ENCODE measurements around the gene C19orf73.
"Not testable (repeated sequence)": the region's sequence is repeated elsewhere in the genome, so short reads cannot be mapped to it uniquely, and the experiment has no call there.

The C19orf73 gene

DNA sequence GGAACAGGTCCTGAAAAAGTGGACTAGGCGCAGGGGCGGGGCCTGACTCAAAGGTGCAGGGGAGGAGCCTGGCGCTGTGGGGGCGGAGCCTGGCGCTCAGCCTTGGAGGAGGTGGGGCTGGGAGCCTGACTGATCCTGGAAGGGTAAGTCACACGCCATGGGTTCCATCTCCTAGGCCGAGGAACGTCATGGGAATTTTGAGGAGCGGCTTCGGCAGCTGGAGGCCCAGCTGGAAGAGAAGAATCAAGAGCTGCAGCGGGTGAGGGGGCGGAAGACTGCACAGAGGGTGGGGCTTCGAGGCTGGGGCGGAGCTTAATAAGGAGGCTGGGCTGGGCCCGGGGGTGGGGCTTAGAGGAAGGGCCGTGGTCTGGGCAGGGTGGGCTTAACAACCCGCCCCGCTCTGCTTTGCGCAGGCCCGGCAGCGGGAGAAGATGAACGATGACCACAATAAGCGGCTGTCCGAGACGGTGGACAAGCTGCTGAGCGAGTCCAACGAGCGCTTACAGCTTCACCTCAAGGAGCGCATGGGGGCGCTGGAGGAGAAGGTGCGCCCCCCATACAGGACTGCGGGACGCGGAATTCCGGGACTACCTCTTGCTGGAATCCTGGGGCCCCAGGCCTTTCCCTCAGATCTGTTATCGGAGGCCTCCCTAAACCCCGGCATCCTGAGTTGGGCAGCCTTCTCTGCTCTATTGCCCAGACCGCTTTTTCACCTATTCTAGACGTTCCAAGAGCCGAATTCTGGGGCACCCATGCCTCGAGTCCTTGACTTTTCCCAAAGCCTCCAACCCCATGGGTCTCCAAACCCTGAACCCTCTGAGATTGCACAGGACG is 14.9 kb upstream of the C19orf73 start:
- no peaks in the 10 kb centered on the region for H3K9me3 Mint-ChIP-seq
- ATAC-seq (peak; percentile 74), DNase-seq (ENCODE audit: low spot score in 2 of 2) (peak in 1 of 2 donors; percentile 72)
- peaks cover 29% of the 10 kb centered on the region for H3K4me1 Mint-ChIP-seq
- no peak overlapping the region for H3K27ac Mint-ChIP-seq
- H3K36me3 Mint-ChIP-seq = peaks cover 6% of the 10 kb centered on the region
- peak overlapping the region; percentile 65 for H3K4me3 Mint-ChIP-seq

DNA sequence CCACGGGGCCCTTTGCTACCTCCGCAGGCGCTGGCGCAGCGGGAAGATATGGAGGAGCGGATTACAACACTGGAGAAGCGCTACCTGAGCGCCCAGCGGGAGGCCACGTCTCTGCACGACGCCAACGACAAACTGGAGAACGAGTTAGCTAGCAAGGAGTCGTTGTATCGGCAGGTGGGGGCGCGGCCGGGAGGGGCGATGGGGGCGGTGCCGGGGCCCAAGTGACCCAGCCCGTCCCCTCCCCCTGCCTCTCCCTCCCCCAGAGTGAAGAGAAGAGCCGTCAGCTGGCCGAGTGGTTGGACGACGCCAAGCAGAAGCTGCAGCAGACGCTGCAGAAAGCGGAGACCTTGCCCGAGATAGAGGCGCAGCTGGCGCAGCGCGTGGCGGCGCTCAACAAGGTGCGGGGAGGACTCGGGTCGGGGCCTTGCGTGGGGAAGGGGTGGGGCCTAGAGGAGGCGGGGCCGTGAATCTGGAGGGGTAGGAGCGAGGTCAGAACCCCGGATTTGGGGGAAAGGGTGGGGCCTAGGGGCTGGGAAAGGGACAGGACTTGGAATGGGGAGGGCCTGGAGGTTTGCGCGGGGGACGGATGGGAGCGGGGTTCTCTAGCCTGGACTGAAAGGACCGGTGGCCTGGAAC is 14.1 kb upstream of the C19orf73 start:
- Mint-ChIP-seq H3K4me3 (peak overlapping the region; percentile 65), H3K27ac (no peak overlapping the region), H3K36me3 (peaks cover 10% of the 10 kb centered on the region), H3K9me3 (no peaks in the 10 kb centered on the region), H3K4me1 (peaks cover 36% of the 10 kb centered on the region)
- ATAC-seq (peak; percentile 47), DNase-seq (ENCODE audit: low spot score in 2 of 2) (no peak)

DNA sequence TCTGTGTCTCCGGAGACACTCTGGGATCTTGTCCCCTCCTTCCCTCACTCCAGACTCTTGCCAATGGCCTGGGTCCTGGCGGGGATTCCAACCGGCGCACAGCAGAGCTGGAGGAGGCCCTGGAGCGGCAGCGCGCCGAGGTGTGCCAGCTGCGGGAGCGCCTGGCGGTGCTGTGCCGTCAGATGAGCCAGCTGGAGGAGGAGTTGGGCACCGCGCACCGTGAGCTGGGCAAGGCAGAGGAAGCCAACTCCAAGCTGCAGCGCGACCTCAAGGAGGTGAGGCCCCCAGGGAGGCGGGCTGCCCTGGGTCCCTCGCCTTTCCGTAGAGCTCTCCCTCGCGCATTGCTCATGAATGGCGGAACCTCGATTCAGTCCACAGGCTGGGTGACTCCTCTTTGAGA is 11.4 kb upstream of the C19orf73 start:
- DNase-seq (ENCODE audit: low spot score in 2 of 2) = no peak
- H3K9me3 Mint-ChIP-seq = no peaks in the 10 kb centered on the region
- H3K36me3 Mint-ChIP-seq = peaks cover 12% of the 10 kb centered on the region
- H3K27ac Mint-ChIP-seq = no peak overlapping the region
- H3K4me1 Mint-ChIP-seq = peaks cover 41% of the 10 kb centered on the region
- H3K4me3 Mint-ChIP-seq = no peak overlapping the region
- no peak for ATAC-seq

DNA sequence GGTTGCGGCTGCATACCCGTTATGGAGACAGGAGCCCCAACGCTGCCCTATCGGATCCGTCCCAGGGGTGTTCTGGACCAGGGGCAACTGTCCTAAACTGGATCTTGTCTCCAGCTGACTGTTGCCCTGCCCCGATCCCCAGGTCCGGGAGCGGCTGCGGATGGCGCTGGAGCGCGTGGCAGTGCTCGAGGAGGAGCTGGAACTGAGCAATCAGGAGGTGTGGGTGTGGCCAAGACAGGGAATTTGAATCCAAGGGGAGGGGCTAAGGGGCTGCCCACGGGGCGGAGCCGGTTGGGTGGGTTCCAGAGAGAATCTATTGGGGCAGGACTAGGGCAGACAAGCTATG is 10.3 kb upstream of the C19orf73 start:
- ATAC-seq = no peak
- Mint-ChIP-seq H3K36me3 (peaks cover 7% of the 10 kb centered on the region), H3K4me1 (peaks cover 34% of the 10 kb centered on the region), H3K9me3 (no peaks in the 10 kb centered on the region), H3K27ac (no peak overlapping the region), H3K4me3 (peak overlapping the region; percentile 71)
- no peak for DNase-seq (ENCODE audit: low spot score in 2 of 2)

DNA sequence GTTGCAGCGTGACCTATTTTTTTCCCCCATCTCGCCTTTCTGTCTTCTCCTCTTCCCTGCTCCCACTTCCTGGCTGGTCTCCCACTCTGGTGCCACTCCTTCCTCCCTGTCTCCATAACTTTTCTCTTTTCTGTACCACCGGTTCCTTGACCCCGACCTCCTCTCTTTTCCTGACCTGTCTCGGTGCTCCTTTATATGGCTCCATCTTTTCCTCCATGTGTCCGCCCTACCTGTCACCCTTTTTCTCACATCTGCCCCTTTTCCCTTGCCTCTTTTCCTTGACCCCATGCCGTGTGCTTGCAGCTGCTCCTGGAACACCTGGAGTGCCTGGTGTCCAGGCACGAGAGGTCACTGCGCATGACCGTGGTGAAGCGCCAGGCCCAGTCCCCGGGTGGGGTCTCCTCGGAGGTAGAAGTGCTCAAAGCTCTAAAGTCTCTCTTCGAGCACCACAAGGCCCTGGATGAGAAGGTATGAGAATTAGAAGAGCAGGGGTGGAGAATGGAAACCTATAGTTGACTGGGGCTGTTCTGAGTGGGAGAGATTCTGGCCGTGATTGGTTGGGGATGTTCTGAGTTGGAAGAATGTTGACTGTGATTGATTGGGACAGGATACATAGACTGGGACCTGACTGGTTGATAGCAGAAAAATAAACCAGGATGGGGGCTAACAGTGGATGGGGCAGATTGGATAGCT is 9.7 kb upstream of the C19orf73 start:
- DNase-seq (ENCODE audit: low spot score in 2 of 2) (no peak), ATAC-seq (no peak)
- H3K27ac Mint-ChIP-seq = peak overlapping the region; percentile 22
- H3K4me1 Mint-ChIP-seq = peaks cover 29% of the 10 kb centered on the region
- H3K4me3 Mint-ChIP-seq = peak overlapping the region; percentile 71
- H3K36me3 Mint-ChIP-seq = peaks cover 6% of the 10 kb centered on the region
- H3K9me3 Mint-ChIP-seq = no peaks in the 10 kb centered on the region

DNA sequence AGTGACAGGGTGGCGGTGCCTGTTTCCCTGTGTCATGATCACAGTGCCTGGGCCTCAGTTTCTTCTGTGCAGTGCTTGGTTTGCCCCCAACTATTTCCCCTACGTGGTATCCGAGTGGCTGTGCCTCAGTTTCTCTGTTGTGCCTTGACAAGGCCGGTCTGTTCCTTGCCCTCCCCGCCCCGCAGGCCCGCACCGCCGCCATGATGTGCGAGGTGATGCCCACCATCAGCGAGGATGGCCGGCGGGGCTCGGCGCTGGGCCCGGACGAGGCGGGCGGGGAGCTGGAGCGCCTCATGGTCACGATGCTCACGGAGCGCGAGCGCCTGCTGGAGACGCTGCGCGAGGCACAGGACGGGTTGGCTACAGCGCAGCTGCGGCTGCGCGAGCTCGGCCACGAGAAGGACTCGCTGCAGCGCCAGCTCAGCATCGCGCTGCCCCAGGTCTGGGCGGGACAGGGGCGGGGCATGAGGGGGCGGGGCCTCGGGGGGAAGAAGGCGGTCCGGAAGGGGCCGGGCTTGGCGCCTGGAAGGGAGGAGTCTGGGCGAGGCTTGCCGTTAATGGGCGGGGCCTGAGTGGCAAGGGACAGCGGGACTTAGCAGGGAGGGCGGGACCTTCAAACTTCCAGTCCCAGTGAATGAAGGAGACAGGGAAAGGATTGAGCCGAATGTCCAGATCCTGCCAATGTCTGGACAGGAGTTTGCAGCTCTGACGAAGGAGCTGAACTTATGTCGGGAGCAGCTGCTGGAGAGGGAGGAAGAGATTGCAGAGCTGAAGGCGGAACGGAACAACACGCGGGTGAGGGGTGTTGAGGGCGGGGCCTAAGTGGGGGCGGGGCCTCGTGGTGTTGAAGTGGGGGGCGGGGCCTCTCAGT is 9.0 kb upstream of the C19orf73 start:
- Mint-ChIP-seq H3K36me3 (peaks cover 6% of the 10 kb centered on the region), H3K4me1 (peaks cover 22% of the 10 kb centered on the region), H3K27ac (peak overlapping the region; percentile 22), H3K4me3 (peak overlapping the region; percentile 71), H3K9me3 (no peaks in the 10 kb centered on the region)
- DNase-seq (ENCODE audit: low spot score in 2 of 2) = peak; percentile 89 to 98
- peak; percentile 97 for ATAC-seq

DNA sequence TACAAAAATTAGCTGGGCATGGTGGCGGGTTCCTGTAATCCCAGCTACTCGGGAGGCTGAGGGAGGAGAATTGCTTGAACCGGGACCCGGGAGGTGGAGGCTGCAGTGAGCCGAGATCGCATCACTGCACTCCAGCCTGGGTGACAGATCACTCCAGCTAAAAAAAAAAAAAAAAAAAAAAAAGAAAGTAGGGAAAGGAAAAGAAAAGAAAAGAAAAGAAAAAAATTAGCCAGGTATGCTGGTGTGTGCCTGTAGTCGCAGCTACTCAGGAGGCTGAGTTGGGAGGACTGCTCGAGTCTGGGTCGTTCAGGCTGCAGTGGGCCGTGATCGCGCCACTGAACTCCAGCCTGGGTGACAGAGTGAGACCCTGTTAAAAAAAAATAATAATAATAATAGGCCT is 8.3 kb upstream of the C19orf73 start:
- ATAC-seq; H3K9me3 Mint-ChIP-seq; H3K27ac Mint-ChIP-seq; H3K36me3 Mint-ChIP-seq; DNase-seq (ENCODE audit: low spot score in 2 of 2): not testable (repeated sequence)
- Mint-ChIP-seq H3K4me1 (peaks cover 17% of the 10 kb centered on the region), H3K4me3 (peak overlapping the region; percentile 71)

DNA sequence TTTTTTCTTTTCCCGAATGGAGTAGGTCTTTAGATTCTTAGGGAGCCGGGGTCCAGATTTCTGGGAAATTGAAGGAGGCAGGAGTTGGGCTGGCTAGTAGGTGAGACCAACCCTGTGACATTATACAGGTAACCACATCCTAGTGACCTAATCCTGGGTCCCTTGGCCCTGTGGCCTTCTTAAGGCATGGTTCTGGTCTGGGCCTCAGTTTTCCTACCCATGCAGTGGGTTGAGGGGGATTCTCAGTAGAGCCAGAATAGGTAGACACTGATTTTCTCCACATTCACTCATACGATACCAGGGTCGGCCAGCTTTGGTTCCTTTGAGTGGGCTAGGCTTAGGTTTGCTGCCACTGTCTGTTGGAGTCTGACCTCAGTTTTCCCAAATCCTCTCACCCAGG is 7.6 kb upstream of the C19orf73 start:
- H3K9me3 Mint-ChIP-seq = no peaks in the 10 kb centered on the region
- no peak for ATAC-seq
- H3K4me1 Mint-ChIP-seq = peaks cover 17% of the 10 kb centered on the region
- peaks cover 6% of the 10 kb centered on the region for H3K36me3 Mint-ChIP-seq
- no peak overlapping the region for H3K27ac Mint-ChIP-seq
- H3K4me3 Mint-ChIP-seq = peak overlapping the region; percentile 71
- DNase-seq (ENCODE audit: low spot score in 2 of 2) = no peak

DNA sequence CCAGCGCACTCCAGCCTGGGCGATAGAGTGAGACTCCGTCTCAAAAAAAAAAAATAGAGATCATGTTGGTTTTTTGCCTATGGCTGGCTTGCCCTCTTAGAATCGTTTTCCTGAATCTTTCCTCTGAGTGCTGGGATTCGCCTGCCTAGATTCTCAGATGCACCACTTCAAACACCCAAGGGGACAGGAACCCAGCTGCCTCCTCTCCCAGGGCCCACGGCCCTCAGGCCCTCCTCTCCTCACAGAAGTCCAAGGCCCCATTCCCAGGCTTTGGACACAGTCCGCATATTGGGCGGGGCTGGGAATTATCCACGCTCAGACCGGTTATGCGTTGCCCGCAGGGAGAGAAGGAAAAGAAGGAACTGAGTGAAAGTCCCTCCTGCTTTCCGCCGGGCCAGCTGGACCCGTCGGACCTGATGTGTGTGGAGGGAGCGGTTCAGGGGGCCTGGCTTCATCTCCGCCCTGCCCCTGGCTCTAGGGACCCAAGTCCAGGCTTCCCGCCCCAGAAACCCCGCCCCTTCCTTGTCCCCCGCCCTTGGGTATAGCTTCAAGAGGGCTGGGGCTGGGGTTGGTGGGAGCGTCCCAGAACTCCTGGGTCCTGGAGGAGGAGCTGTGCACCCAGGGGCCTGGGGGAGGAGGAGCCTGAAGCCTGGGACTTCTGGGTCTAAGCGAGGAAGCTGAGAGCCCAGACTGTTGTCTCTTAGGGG is 6.2 kb upstream of the C19orf73 start:
- Mint-ChIP-seq H3K4me3 (no peak overlapping the region), H3K27ac (no peak overlapping the region), H3K36me3 (peaks cover 6% of the 10 kb centered on the region), H3K9me3 (no peaks in the 10 kb centered on the region), H3K4me1 (peaks cover 27% of the 10 kb centered on the region)
- DNase-seq (ENCODE audit: low spot score in 2 of 2) (no peak), ATAC-seq (no peak)

DNA sequence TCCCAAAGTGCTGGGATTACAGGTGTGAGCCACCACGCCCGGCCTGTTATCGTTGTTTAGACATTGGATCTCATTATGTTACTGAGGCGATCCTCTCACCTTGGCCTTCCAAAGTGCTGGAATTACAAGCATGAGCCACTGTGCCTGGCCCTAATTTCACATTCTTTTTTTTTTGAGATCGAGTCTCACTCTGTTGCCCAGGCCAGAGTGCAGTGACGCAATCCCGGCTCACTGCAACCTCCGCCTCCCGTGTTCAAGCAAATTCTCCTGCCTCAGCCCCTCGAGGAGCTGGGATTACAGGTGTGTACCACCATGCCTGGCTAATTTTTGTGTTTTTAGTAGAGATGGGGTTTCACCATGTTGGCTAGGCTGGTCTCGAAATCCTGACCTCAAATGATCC is 4.3 kb upstream of the C19orf73 start:
- not testable (repeated sequence) for H3K27ac Mint-ChIP-seq; ATAC-seq; H3K9me3 Mint-ChIP-seq; H3K4me3 Mint-ChIP-seq; DNase-seq (ENCODE audit: low spot score in 2 of 2); H3K36me3 Mint-ChIP-seq
- H3K4me1 Mint-ChIP-seq = peaks cover 21% of the 10 kb centered on the region

DNA sequence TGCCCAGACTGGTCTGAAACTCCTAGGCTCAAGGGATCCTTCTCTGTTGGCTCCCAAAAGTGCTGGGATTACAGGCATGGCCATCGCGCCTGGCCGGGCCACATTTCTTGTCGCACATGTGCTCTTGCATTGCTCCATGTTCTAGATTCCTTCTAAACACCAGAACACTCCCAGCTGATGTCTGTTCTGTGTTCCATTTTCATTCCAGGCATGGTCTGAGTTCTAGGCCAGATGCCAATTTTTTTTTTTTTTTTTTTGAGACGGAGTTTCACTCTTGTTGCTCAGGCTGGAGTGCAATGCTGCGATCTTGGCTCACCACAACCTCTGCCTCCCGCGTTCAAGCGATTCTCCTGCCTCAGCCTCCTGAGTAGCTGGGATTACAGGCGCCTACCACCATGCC is 2.9 kb upstream of the C19orf73 start:
- not testable (repeated sequence) for H3K27ac Mint-ChIP-seq; H3K9me3 Mint-ChIP-seq; ATAC-seq; H3K4me3 Mint-ChIP-seq; DNase-seq (ENCODE audit: low spot score in 2 of 2); H3K36me3 Mint-ChIP-seq
- peaks cover 28% of the 10 kb centered on the region for H3K4me1 Mint-ChIP-seq

DNA sequence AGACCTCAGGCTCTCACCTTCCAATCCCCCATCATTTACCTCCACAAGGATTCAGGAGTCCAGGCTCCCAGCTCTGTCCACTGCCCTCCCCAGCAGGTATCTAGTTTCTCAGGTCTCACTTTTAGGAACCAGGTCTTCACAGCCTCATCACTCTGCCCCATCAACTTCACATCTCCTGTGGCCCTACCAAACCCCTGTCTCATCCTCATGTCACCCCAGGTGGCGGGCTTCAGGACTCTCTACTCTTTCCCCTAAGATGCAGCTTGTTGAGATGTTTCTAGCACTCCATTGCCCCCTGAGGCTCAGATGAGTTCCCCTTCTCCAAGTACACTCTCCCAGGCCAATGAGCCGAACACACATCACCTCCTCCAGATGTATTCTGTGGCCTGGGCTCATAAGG is 1.9 kb upstream of the C19orf73 start:
- peak overlapping the region; percentile 85 for H3K4me3 Mint-ChIP-seq
- H3K36me3 Mint-ChIP-seq = no peaks in the 10 kb centered on the region
- no peaks in the 10 kb centered on the region for H3K9me3 Mint-ChIP-seq
- H3K27ac Mint-ChIP-seq = peak overlapping the region; percentile 32
- ATAC-seq (no peak), DNase-seq (ENCODE audit: low spot score in 2 of 2) (no peak)
- peaks cover 37% of the 10 kb centered on the region for H3K4me1 Mint-ChIP-seq

DNA sequence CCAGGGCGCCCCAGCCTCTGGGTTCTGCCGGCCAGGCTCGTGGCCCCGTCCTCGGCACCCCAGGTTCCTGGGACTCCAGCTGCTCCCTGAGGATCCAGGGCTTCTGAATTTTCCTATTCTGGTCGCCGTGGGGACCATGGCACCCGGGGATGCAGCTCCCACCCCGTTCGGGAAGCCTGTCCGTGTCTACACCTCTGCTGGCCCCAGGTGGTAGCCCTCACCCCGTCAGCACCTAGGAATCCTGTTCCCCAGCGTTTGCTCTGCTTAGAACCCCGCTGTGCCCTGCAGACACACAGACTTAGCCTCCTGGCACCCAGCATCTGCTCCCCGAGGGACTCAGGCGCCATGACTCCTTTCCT is 1.4 kb upstream of the C19orf73 start:
- H3K36me3 Mint-ChIP-seq = no peaks in the 10 kb centered on the region
- peak overlapping the region; percentile 85 for H3K4me3 Mint-ChIP-seq
- ATAC-seq (no peak), DNase-seq (ENCODE audit: low spot score in 2 of 2) (no peak)
- H3K9me3 Mint-ChIP-seq = no peaks in the 10 kb centered on the region
- peak overlapping the region; percentile 32 for H3K27ac Mint-ChIP-seq
- peaks cover 39% of the 10 kb centered on the region for H3K4me1 Mint-ChIP-seq

DNA sequence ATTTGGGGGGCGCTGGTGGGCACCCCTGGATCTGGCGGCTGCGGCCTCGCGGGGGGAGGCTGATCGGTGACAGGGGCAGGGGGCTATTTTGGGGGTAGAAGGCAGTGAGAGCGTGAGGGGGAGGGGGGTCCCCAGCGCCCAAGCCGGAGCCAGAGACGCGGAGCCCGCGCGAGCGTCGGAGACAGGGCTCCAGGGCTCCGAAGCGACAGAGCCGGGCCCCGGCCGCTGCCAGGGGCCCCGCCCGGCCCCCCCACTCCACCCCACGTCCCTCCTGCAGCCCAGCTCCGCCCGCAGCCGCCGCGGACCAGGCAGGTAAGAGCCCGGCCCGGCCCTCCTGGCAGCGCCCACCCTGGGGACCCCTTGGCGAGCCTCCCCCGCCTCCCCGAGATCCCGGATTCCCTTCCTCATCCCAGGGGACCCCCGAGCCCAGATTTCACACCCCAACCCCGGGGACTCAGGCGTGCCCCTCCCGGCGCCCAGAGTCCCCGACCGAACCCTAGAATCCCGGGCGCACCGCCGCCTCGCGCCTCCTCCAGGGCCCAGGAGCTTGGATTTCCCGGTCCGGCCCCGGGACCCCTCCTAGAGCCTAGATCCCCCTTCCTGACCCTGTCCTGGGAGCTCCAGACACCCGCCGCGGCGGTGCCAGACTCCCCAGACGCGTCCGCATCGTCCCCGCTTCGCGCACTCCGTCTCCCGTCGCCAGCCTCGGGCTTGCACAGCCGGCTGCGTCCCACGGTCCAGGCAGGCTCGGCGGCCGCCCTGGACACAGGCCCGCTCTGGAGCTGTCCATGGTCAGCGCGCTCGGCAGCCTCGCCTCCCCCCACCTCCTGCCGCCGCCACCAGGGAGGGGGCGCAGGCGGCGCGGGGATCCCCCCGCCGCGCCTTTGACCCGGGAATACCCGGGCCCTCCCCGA is 725 bp upstream of the C19orf73 start, which contains the start of gene PPFIA3:
TSS of gene PPFIA3 (plus strand) at position 134 of the 914 bp plus-strand sequence. CDS start 8,330 bp downstream, outside the sequence.
- ATAC-seq = peak; percentile 14
- Mint-ChIP-seq H3K4me1 (peaks cover 43% of the 10 kb centered on the region), H3K36me3 (no peaks in the 10 kb centered on the region), H3K27ac (peak within 1 kb of the TSS; percentile 93), H3K4me3 (peak within 1 kb of the TSS; percentile 85), H3K9me3 (no peaks in the 10 kb centered on the region)
- DNase-seq (ENCODE audit: low spot score in 2 of 2) = peak; percentile 29 to 66

Measured in stimulated activated effector memory CD8-positive, alpha-beta T cell treated with anti-CD3 and anti-CD28 coated beads, Interleukin-12 subunit alpha, Interleukin-12 subunit beta, amount 100 ng/mL, for 72 hours (primary cell).